Activated CD4-positive, alpha-beta memory T cell treated with anti-CD3 and anti-CD28 coated beads, Interleukin-2, amount 10 ng/mL, durations not matched to agents 7 days and 5 days (primary cell): ENCODE data around the gene BLTP3A. TPM values are rescaled to one million over a fixed set of nuclear protein-coding genes. Genes with fewer than 3 reads are reported as not detected.
"Not testable (repeated sequence)": the region's sequence is repeated elsewhere in the genome, so short reads cannot be mapped to it uniquely, and the experiment has no call there.

Experiments used
- CTCF ChIA-PET: fragments of 350-600 bp; sonication (Branson Sonifier 250); formaldehyde crosslinking; loops from one replicate; lab custom pipeline; 2021; ENCODE audit warnings: antibody characterized with exemption, inconsistent platforms; lab: Charles Lee
- POLR2A ChIA-PET: fragments of 350-600 bp; sonication (Branson Sonifier 250); formaldehyde crosslinking; loops from one replicate; lab custom pipeline; 2021; ENCODE audit warnings: antibody characterized with exemption; lab: Charles Lee
- DNase-seq: peaks from one replicate; pipeline ENCODE4 v3.0.0-alpha.2; 2020
- H3K27ac Mint-ChIP-seq: one replicate; pipeline ENCODE4 v1.8.0; 2021; ENCODE audit warnings: mild to moderate bottlenecking, mixed read lengths
- H3K27me3 Mint-ChIP-seq: one replicate; pipeline ENCODE4 v1.8.0; 2021; ENCODE audit warnings: mixed read lengths
- H3K36me3 Mint-ChIP-seq: one replicate; pipeline ENCODE4 v1.8.0; 2021; ENCODE audit warnings: low read depth, mixed read lengths
- H3K4me1 Mint-ChIP-seq: one replicate; pipeline ENCODE4 v1.8.0; 2021; ENCODE audit warnings: mixed read lengths
- H3K4me3 Mint-ChIP-seq: one replicate; pipeline ENCODE4 v1.8.0; 2021; ENCODE audit warnings: mild to moderate bottlenecking, mixed read lengths
- H3K9me3 Mint-ChIP-seq: one replicate; pipeline ENCODE4 v1.8.0; 2021; ENCODE audit warnings: mixed read lengths
- total RNA-seq, 2 experiments: library from RNA; stranded (reverse); gene quantifications; one replicate each; pipeline ENCODE4 v1.2.3, GENCODE V29; 2021

BLTP3A gene
- total RNA-seq, 2 experiments from 2014 or later: 12.3 to 12.6 TPM

GRCh38 chr6:34798057-34798456 lies 6.2 kb downstream of the BLTP3A start:
- CTCF ChIA-PET: interaction anchor here (0.6 to 0.8 kb wide), 2 partner anchors 660 to 1505 kb away, joined by 3 read pairs; no protein-coding TSS in a partner anchor
- H3K27ac Mint-ChIP-seq: no peak overlapping the region

GRCh38 chr6:34799547-34799946 lies 7.7 kb downstream of the BLTP3A start:
- Mint-ChIP-seq H3K27me3 (no peaks in the 10 kb centered on the region), H3K4me3 (no peak overlapping the region), H3K9me3 (no peaks in the 10 kb centered on the region), H3K27ac (no peak overlapping the region), H3K36me3 (no peaks in the 10 kb centered on the region), H3K4me1 (no peaks in the 10 kb centered on the region)
- POLR2A ChIA-PET: no interaction called here
- CTCF ChIA-PET: interaction anchor here (0.7 to 1.4 kb wide), 2 partner anchors 8 to 69 kb away, joined by 3 to 4 read pairs; no protein-coding TSS in a partner anchor
- no peak for DNase-seq

More at GRCh38 chr6:34798057-34798456, 6.2 kb downstream of the BLTP3A start:
- H3K9me3 Mint-ChIP-seq: no peaks in the 10 kb centered on the region
- H3K36me3 Mint-ChIP-seq: peaks cover 3% of the 10 kb centered on the region
- no peaks in the 10 kb centered on the region for H3K27me3 Mint-ChIP-seq
- peaks cover 8% of the 10 kb centered on the region for H3K4me1 Mint-ChIP-seq
- POLR2A ChIA-PET: interaction anchor here (1.5 kb wide), 1 partner anchor 11 kb away, joined by 4 read pairs; no protein-coding TSS in a partner anchor
- no peak overlapping the region for H3K4me3 Mint-ChIP-seq
- no peak for DNase-seq

- H3K36me3 Mint-ChIP-seq: no peaks in the 10 kb centered on the region
- no peaks in the 10 kb centered on the region for H3K4me1 Mint-ChIP-seq
- no peak for DNase-seq
- ChIA-PET POLR2A (interaction anchor here (1.0 to 4.4 kb wide), 2 partner anchors 12 to 27 kb away, joined by 3 to 24 read pairs; partner anchors contain the start of gene BLTP3A), CTCF (interaction anchor here (0.9 to 1.3 kb wide), 3 partner anchors 13 to 555 kb away, joined by 3 read pairs; partner anchors contain the start of gene BLTP3A)
- no peak overlapping the region for H3K27ac Mint-ChIP-seq
- H3K27me3 Mint-ChIP-seq: no peaks in the 10 kb centered on the region
- no peak overlapping the region for H3K4me3 Mint-ChIP-seq
- no peaks in the 10 kb centered on the region for H3K9me3 Mint-ChIP-seq
Observed at GRCh38 chr6:34804543-34804942, 12.7 kb downstream of the BLTP3A start.

GRCh38 chr6:34805074-34805473 lies 13.2 kb downstream of the BLTP3A start:
- not testable (repeated sequence) for H3K36me3 Mint-ChIP-seq, H3K9me3 Mint-ChIP-seq, H3K27me3 Mint-ChIP-seq, H3K4me3 Mint-ChIP-seq, H3K27ac Mint-ChIP-seq, H3K4me1 Mint-ChIP-seq, DNase-seq
- ChIA-PET CTCF (interaction anchor here (0.9 to 1.3 kb wide), 4 partner anchors 12 to 555 kb away, joined by 3 read pairs; no protein-coding TSS in a partner anchor), POLR2A (interaction anchor here (1.0 to 4.4 kb wide), 2 partner anchors 13 to 28 kb away, joined by 3 to 24 read pairs; partner anchors contain the start of gene BLTP3A)

- H3K4me1 Mint-ChIP-seq: peaks cover 7% of the 10 kb centered on the region
- no peaks in the 10 kb centered on the region for H3K9me3 Mint-ChIP-seq
- no peak overlapping the region for H3K4me3 Mint-ChIP-seq
- no peak overlapping the region for H3K27ac Mint-ChIP-seq
- POLR2A ChIA-PET: interaction anchor here (4.4 kb wide), 1 partner anchor 15 kb away, joined by 24 read pairs; the partner anchor contains the start of gene BLTP3A
- no peaks in the 10 kb centered on the region for H3K36me3 Mint-ChIP-seq
- CTCF ChIA-PET: no interaction called here
- no peak for DNase-seq
- no peaks in the 10 kb centered on the region for H3K27me3 Mint-ChIP-seq
Observed at GRCh38 chr6:34806738-34807453, 15.0 kb downstream of the BLTP3A start.

GRCh38 chr6:34808473-34808872 lies 16.6 kb downstream of the BLTP3A start:
- H3K27me3 Mint-ChIP-seq, H3K4me3 Mint-ChIP-seq, CTCF ChIA-PET, DNase-seq, H3K9me3 Mint-ChIP-seq, H3K4me1 Mint-ChIP-seq, H3K36me3 Mint-ChIP-seq, H3K27ac Mint-ChIP-seq: not testable (repeated sequence)
- POLR2A ChIA-PET: interaction anchor here (1.6 kb wide), 1 partner anchor 10 kb away, joined by 4 read pairs; no protein-coding TSS in a partner anchor

- DNase-seq, H3K27me3 Mint-ChIP-seq, CTCF ChIA-PET, H3K27ac Mint-ChIP-seq, H3K36me3 Mint-ChIP-seq, H3K4me1 Mint-ChIP-seq, H3K4me3 Mint-ChIP-seq, H3K9me3 Mint-ChIP-seq: not testable (repeated sequence)
- POLR2A ChIA-PET: interaction anchor here (1.6 kb wide), 1 partner anchor 11 kb away, joined by 4 read pairs; no protein-coding TSS in a partner anchor
Observed at GRCh38 chr6:34809419-34809818, 17.5 kb downstream of the BLTP3A start.

GRCh38 chr6:34810017-34810882 lies 18.4 kb downstream of the BLTP3A start:
- CTCF ChIA-PET: no interaction called here
- POLR2A ChIA-PET: interaction anchor here (1.6 kb wide), 1 partner anchor 12 kb away, joined by 4 read pairs; no protein-coding TSS in a partner anchor
- Mint-ChIP-seq H3K27me3 (no peaks in the 10 kb centered on the region), H3K4me3 (no peak overlapping the region), H3K4me1 (peaks cover 7% of the 10 kb centered on the region), H3K27ac (no peak overlapping the region), H3K9me3 (no peaks in the 10 kb centered on the region), H3K36me3 (no peaks in the 10 kb centered on the region)
- DNase-seq: no peak

GRCh38 chr6:34810936-34811632 lies 19.2 kb downstream of the BLTP3A start:
- no peaks in the 10 kb centered on the region for H3K36me3 Mint-ChIP-seq
- no peaks in the 10 kb centered on the region for H3K9me3 Mint-ChIP-seq
- peaks cover 7% of the 10 kb centered on the region for H3K4me1 Mint-ChIP-seq
- no peaks in the 10 kb centered on the region for H3K27me3 Mint-ChIP-seq
- ChIA-PET POLR2A (no interaction called here), CTCF (no interaction called here)
- H3K27ac Mint-ChIP-seq: no peak overlapping the region
- H3K4me3 Mint-ChIP-seq: no peak overlapping the region
- no peak for DNase-seq

GRCh38 chr6:34813028-34813713 lies 21.3 kb downstream of the BLTP3A start:
- CTCF ChIA-PET: no interaction called here
- Mint-ChIP-seq H3K9me3 (no peaks in the 10 kb centered on the region), H3K27ac (no peak overlapping the region), H3K27me3 (no peaks in the 10 kb centered on the region), H3K36me3 (no peaks in the 10 kb centered on the region), H3K4me1 (peaks cover 7% of the 10 kb centered on the region), H3K4me3 (no peak overlapping the region)
- POLR2A ChIA-PET: no interaction called here
- no peak for DNase-seq

GRCh38 chr6:34816635-34817301 lies 24.9 kb downstream of the BLTP3A start:
- no peak overlapping the region for H3K4me3 Mint-ChIP-seq
- POLR2A ChIA-PET: no interaction called here
- H3K9me3 Mint-ChIP-seq: no peaks in the 10 kb centered on the region
- no peaks in the 10 kb centered on the region for H3K27me3 Mint-ChIP-seq
- DNase-seq: no peak
- H3K36me3 Mint-ChIP-seq: peaks cover 4% of the 10 kb centered on the region
- H3K4me1 Mint-ChIP-seq: peaks cover 1% of the 10 kb centered on the region
- CTCF ChIA-PET: interaction anchor here (1.1 kb wide), 1 partner anchor 11 kb away, joined by 3 read pairs; no protein-coding TSS in a partner anchor
- no peak overlapping the region for H3K27ac Mint-ChIP-seq
